IMR-90 (cell line): ENCODE measurements around the gene GNE. TPM values are rescaled to one million over a fixed set of nuclear protein-coding genes. Genes with fewer than 3 reads are reported as not detected.

Source experiments
- ATAC-seq: fragments of 200-7000 bp; cut with Tn5 transposase; 2 replicates; pipeline ENCODE4 v1.9.1; 2020; ENCODE audit warnings: low read depth, mild to moderate bottlenecking, moderate library complexity
- BruUV-seq: library from RNA; stranded (reverse); fragments of 400-500 nt; replicated peaks from 2 replicates; lab custom pipeline; 2021; lab: Mats Ljungman, UMichigan
- CTCF ChIA-PET: fragments of 300-600 bp; formaldehyde crosslinking; extraction: SDS; loops from one replicate; lab custom pipeline; 2021; ENCODE audit warnings: antibody characterized with exemption; lab: Yijun Ruan, JAX
- POLR2A ChIA-PET: fragments of 300-600 bp; sonication (Branson Sonifier 250); formaldehyde crosslinking; loops from one replicate; lab custom pipeline; 2022; ENCODE audit warnings: antibody characterized with exemption; ENCODE audit not compliant: unreplicated experiment; lab: Charles Lee
- DNase-seq: peaks from one replicate; pipeline ENCODE4 v3.0.0; 2013
- H2AFZ ChIP-seq: replicated peaks from 2 replicates; pipeline ENCODE3; 2013; ENCODE audit warnings: low read length, mild to moderate bottlenecking; ENCODE audit not compliant: poor library complexity
- H2AK5ac ChIP-seq: 2 replicates; pipeline ENCODE4 v1.6.1; 2013; ENCODE audit warnings: low read depth, low read length, inconsistent platforms
- H2AK9ac ChIP-seq: replicated peaks from 2 replicates; pipeline ENCODE3; 2013; ENCODE audit warnings: mild to moderate bottlenecking, low read depth, low read length, moderate library complexity; ENCODE audit not compliant: poor library complexity
- H2BK120ac ChIP-seq: 2 replicates; pipeline ENCODE4 v1.6.1; 2013; ENCODE audit warnings: low read depth, low read length, inconsistent platforms
- H2BK15ac ChIP-seq: 3 replicates; pipeline ENCODE4 v1.6.1; 2013; ENCODE audit warnings: low read depth, low read length, inconsistent platforms
- H2BK20ac ChIP-seq: 2 replicates; pipeline ENCODE4 v1.6.1; 2013; ENCODE audit warnings: low read depth, mild to moderate bottlenecking, inconsistent platforms, low read length, moderate library complexity
- H2BK5ac ChIP-seq: 2 replicates; pipeline ENCODE4 v1.6.1; 2013; ENCODE audit warnings: mild to moderate bottlenecking, low read depth, low read length, inconsistent platforms; ENCODE audit not compliant: poor library complexity, severe bottlenecking
- H3K14ac ChIP-seq: replicated peaks from 2 replicates; pipeline ENCODE4 v1.6.1; 2013; ENCODE audit warnings: low read depth, low read length, inconsistent platforms
- H3K18ac ChIP-seq: 2 replicates; pipeline ENCODE4 v1.6.1; 2013; ENCODE audit warnings: low read depth, low read length, control low read depth
- H3K23ac ChIP-seq: 2 replicates; pipeline ENCODE4 v1.6.1; 2013; ENCODE audit warnings: low read depth, low read length, inconsistent platforms
- H3K27ac ChIP-seq: 2 replicates; pipeline ENCODE4 v1.5.1; 2013; ENCODE audit warnings: mild to moderate bottlenecking, control low read depth, low read length; ENCODE audit not compliant: insufficient read depth
- H3K27me3 ChIP-seq: 2 replicates; pipeline ENCODE4 v1.6.1; 2013; ENCODE audit warnings: low read length; ENCODE audit not compliant: control insufficient read depth, insufficient read depth
- H3K36me3 ChIP-seq: 2 replicates; pipeline ENCODE4 v1.6.1; 2013; ENCODE audit warnings: low read length, mixed read lengths; ENCODE audit not compliant: control insufficient read depth, insufficient read depth
- H3K4ac ChIP-seq: 2 replicates; pipeline ENCODE4 v1.6.1; 2013; ENCODE audit warnings: low read depth, low read length, inconsistent platforms
- H3K4me1 ChIP-seq: 2 replicates; pipeline ENCODE4 v1.6.1; 2013; ENCODE audit warnings: low read length, mixed read lengths; ENCODE audit not compliant: control insufficient read depth, insufficient read depth
- H3K4me2 ChIP-seq: 2 replicates; pipeline ENCODE4 v1.6.1; 2013; ENCODE audit warnings: low read depth, mild to moderate bottlenecking, control low read depth, low read length, moderate library complexity
- H3K4me3 ChIP-seq: 2 replicates; pipeline ENCODE4 v1.5.1; 2013; ENCODE audit warnings: low read depth, mild to moderate bottlenecking, control low read depth, low read length, moderate library complexity; ENCODE audit not compliant: insufficient read depth
- H3K56ac ChIP-seq: 2 replicates; pipeline ENCODE4 v1.6.1; 2013; ENCODE audit warnings: low read length, inconsistent platforms; ENCODE audit not compliant: insufficient read depth; ENCODE audit errors: extremely low read depth
- H3K79me1 ChIP-seq, 2 experiments: 2 replicates each; pipeline ENCODE4 v1.6.1; 2013; ENCODE audit warnings: low read length in 2 of 2, inconsistent platforms in 1 of 2, low read depth in 1 of 2
- H3K9ac ChIP-seq: 2 replicates; pipeline ENCODE4 v1.6.1; 2013; ENCODE audit warnings: low read depth, low read length, control low read depth
- H3K9me1 ChIP-seq: 2 replicates; pipeline ENCODE4 v1.6.1; 2013; ENCODE audit warnings: low read length, inconsistent platforms; ENCODE audit not compliant: insufficient read depth
- H3K9me3 ChIP-seq: 2 replicates; pipeline ENCODE4 v1.6.1; 2013; ENCODE audit warnings: low read length; ENCODE audit not compliant: control insufficient read depth, insufficient read depth
- H4K20me1 ChIP-seq: 2 replicates; pipeline ENCODE4 v1.6.1; 2013; ENCODE audit warnings: low read length, inconsistent platforms; ENCODE audit not compliant: insufficient read depth
- H4K5ac ChIP-seq: 2 replicates; pipeline ENCODE4 v1.6.1; 2013; ENCODE audit warnings: mild to moderate bottlenecking, low read depth, low read length, control low read depth
- H4K8ac ChIP-seq, 2 experiments: 2 replicates each; pipeline ENCODE4 v1.6.1; 2013; ENCODE audit warnings: low read depth in 2 of 2, low read length in 2 of 2, control low read depth in 1 of 2, inconsistent platforms in 1 of 2
- H4K91ac ChIP-seq: 2 replicates; pipeline ENCODE4 v1.6.1; 2013; ENCODE audit warnings: low read depth, low read length, inconsistent platforms; ENCODE audit not compliant: insufficient read depth
- BHLHE40 ChIP-seq: fragments of 150-350 bp; IDR thresholded peaks from 2 replicates; pipeline ENCODE4 v1.6.1; 2016; ENCODE audit warnings: mild to moderate bottlenecking, low read depth, low read length
- CEBPB ChIP-seq: IDR thresholded peaks from 2 replicates; pipeline ENCODE4 v1.6.1; 2012; ENCODE audit warnings: low read depth, low read length, improper control_type of control experiment
- CHD1 ChIP-seq: IDR thresholded peaks from 2 replicates; pipeline ENCODE4 v1.6.1; 2012; ENCODE audit warnings: low read depth, low read length, improper control_type of control experiment
- MAFK ChIP-seq: IDR thresholded peaks from 2 replicates; pipeline ENCODE4 v1.6.1; 2012; ENCODE audit warnings: low read depth, low read length, improper control_type of control experiment
- MAZ ChIP-seq: IDR thresholded peaks from 2 replicates; pipeline ENCODE4 v1.6.1; 2012; ENCODE audit warnings: low read depth, mild to moderate bottlenecking, low read length, improper control_type of control experiment, moderate library complexity, borderline replicate concordance
- MXI1 ChIP-seq: IDR thresholded peaks from 2 replicates; pipeline ENCODE4 v1.6.1; 2012; ENCODE audit warnings: low read depth, mild to moderate bottlenecking, low read length, moderate library complexity, borderline replicate concordance
- NFE2L2 ChIP-seq: fragments of 150-350 bp; IDR thresholded peaks from 2 replicates; pipeline ENCODE4 v1.6.1; 2016; ENCODE audit warnings: low read depth, mild to moderate bottlenecking, low read length
- POLR2A ChIP-seq: IDR thresholded peaks from 2 replicates; pipeline ENCODE4 v1.6.1; 2012; ENCODE audit warnings: mild to moderate bottlenecking, low read depth, low read length
- RAD21 ChIP-seq: IDR thresholded peaks from 2 replicates; pipeline ENCODE4 v1.6.1; 2012; ENCODE audit warnings: low read length, improper control_type of control experiment
- RCOR1 ChIP-seq: IDR thresholded peaks from 2 replicates; pipeline ENCODE4 v1.6.1; 2012; ENCODE audit warnings: mild to moderate bottlenecking, low read length, improper control_type of control experiment; ENCODE audit not compliant: insufficient replicate concordance
- RFX5 ChIP-seq: IDR thresholded peaks from 2 replicates; pipeline ENCODE4 v1.8.0; 2012; ENCODE audit warnings: low read depth, mild to moderate bottlenecking, low read length, moderate library complexity
- SMC3 ChIP-seq: fragments of 150-350 bp; IDR thresholded peaks from 2 replicates; pipeline ENCODE4 v1.6.1; 2016; ENCODE audit warnings: low read depth, mild to moderate bottlenecking, antibody characterized with exemption, low read length, moderate library complexity
- WGBS, 2 experiments: methylation state at CpG; one replicate each; pipeline versions ENCODE4 v1.1.5 to v1.1.7; 2013; ENCODE audit warnings: missing lambda C conversion rate in 2 of 2; ENCODE audit not compliant: insufficient read length in 1 of 2; ENCODE audit errors: extremely low coverage in 2 of 2; 5-methylcytosine and 5-hydroxymethylcytosine counted together
- dilution Hi-C: fragments of 300-500 bp; cut with HindIII; formaldehyde crosslinking; loops from one replicate; pipeline ENCODE4 v1.14.3; 2018; ENCODE audit warnings: low sequenced_read_pairs; ENCODE audit not compliant: unreplicated experiment
- in situ Hi-C: fragments of 300-500 bp; cut with MboI; formaldehyde crosslinking; loops from 3 replicates; pipeline ENCODE4 v1.14.3; 2019; ENCODE audit warnings: low sequenced_read_pairs, inconsistent platforms, mixed read lengths
- intact Hi-C: fragments of 100-400 bp; cut with micrococcal nuclease; formaldehyde crosslinking; loops from 2 replicates; pipeline ENCODE4 v1.10.0; 2022
- polyA plus RNA-seq, 3 experiments: library from polyadenylated mRNA; depleted of rRNA; stranded (reverse); fragments of >200 nt; gene quantifications; 2 replicates each; pipeline ENCODE4 v1.2.3, GENCODE V29; 2012; ENCODE audit warnings: low replicate concordance in 1 of 3
- total RNA-seq: library from RNA; depleted of rRNA; stranded (reverse); fragments of >200 nt; gene quantifications from 2 replicates; pipeline ENCODE4 v1.2.3, GENCODE V29; 2012
- TF ChIP-seq, protein P1 (sequence below): conservative IDR thresholded peaks from 2 replicates; pipeline ENCODE4 v1.5.1; 2012; ENCODE audit warnings: mild to moderate bottlenecking, low read depth, low read length, improper control_type of control experiment
- TF ChIP-seq, protein P2 (sequence below): fragments of 150-350 bp; IDR thresholded peaks from 2 replicates; pipeline ENCODE4 v1.6.1; 2017; ENCODE audit warnings: mild to moderate bottlenecking, antibody characterized with exemption, low read length, low read depth

The GNE gene
- total and polyA plus RNA-seq, 2 of the 4 experiments (the other 2 are of a cell fraction), result 11.7 to 34.1 TPM

- Histone ChIP-seq H2BK120ac (peak within 1 kb of the TSS; percentile 93), H3K18ac (peak within 1 kb of the TSS; percentile 95), H3K4me1 (peaks cover 15% of the 10 kb centered on the region), H4K5ac (peak within 1 kb of the TSS; percentile 96), H3K9me3 (no peaks in the 10 kb centered on the region), H3K9me1 (peaks cover 21% of the 10 kb centered on the region), H3K27me3 (no peaks in the 10 kb centered on the region), H4K20me1 (peaks cover 43% of the 10 kb centered on the region), H4K8ac (peak within 1 kb of the TSS; percentile 65 to 99), H3K9ac (peak within 1 kb of the TSS; percentile 95), H2AK5ac (peak within 1 kb of the TSS; percentile 85), H3K14ac (peak within 1 kb of the TSS; percentile 99), H3K23ac (peak within 1 kb of the TSS; percentile 99), H3K4me2 (peak within 1 kb of the TSS; percentile 99), H4K91ac (peak within 1 kb of the TSS; percentile 88), H2BK15ac (peak within 1 kb of the TSS; percentile 67; the same call in 1 of the 3 replicates), H3K4me3 (peak within 1 kb of the TSS; percentile 74), H2BK5ac (peak within 1 kb of the TSS; percentile 96), H3K79me1 (peaks cover 3 to 48% of the 10 kb centered on the region in 2 experiments; a peak in 2 of 4 replicates), H3K56ac (peak within 1 kb of the TSS; percentile 84), H3K36me3 (peaks cover 2% of the 10 kb centered on the region; the same call in 1 of the 2 replicates), H2BK20ac (peak within 1 kb of the TSS; percentile 85; the same call in 1 of the 2 replicates), H3K4ac (peak within 1 kb of the TSS; percentile 99), H3K27ac (peak within 1 kb of the TSS; percentile 93), H2AFZ (peak within 1 kb of the TSS; percentile 93), H2AK9ac (peak within 1 kb of the TSS; percentile 98)
- BruUV-seq, result no TSS peak
- ATAC-seq (peak; percentile 93), DNase-seq (peak; percentile 99)
- in situ Hi-C loops (no loop called here), dilution Hi-C loops (no loop called here), intact Hi-C loops (loop anchor here (2.0 to 5.0 kb wide), 3 partner anchors 54 to 137 kb away; partner anchors contain the start of gene GLIPR2)
- CTCF ChIA-PET, result interaction anchor here (0.6 to 2.1 kb wide), 9 partner anchors 10 to 279 kb away, joined by 3 to 6 read pairs (median 3); no protein-coding TSS in a partner anchor
- 1% methylated on average over 20 of the region's 68 CpGs; no CpG with 5 or more reads in 1 of the 2 experiments for WGBS, 2 experiments
- POLR2A ChIA-PET, result interaction anchor here (0.6 to 0.9 kb wide), 2 partner anchors 17 to 81 kb away, joined by 4 to 7 read pairs; no protein-coding TSS in a partner anchor
- no peak for TF ChIP-seq CHD1
- peak; percentile 25; the same call in 1 of the 2 replicates for TF ChIP-seq RAD21
- no peak for TF ChIP-seq RFX5
- TF ChIP-seq MAFK, result no peak
- no peak for TF ChIP-seq NFE2L2
- TF ChIP-seq CEBPB, result no peak
- TF ChIP-seq SMC3, result peak; percentile 30; the same call in 1 of the 2 replicates
- TF ChIP-seq, protein P1, sequence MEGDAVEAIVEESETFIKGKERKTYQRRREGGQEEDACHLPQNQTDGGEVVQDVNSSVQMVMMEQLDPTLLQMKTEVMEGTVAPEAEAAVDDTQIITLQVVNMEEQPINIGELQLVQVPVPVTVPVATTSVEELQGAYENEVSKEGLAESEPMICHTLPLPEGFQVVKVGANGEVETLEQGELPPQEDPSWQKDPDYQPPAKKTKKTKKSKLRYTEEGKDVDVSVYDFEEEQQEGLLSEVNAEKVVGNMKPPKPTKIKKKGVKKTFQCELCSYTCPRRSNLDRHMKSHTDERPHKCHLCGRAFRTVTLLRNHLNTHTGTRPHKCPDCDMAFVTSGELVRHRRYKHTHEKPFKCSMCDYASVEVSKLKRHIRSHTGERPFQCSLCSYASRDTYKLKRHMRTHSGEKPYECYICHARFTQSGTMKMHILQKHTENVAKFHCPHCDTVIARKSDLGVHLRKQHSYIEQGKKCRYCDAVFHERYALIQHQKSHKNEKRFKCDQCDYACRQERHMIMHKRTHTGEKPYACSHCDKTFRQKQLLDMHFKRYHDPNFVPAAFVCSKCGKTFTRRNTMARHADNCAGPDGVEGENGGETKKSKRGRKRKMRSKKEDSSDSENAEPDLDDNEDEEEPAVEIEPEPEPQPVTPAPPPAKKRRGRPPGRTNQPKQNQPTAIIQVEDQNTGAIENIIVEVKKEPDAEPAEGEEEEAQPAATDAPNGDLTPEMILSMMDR, result peak; percentile 60
- TF ChIP-seq MXI1, result peak; percentile 68; the same call in 1 of the 2 replicates
- TF ChIP-seq, protein P2, sequence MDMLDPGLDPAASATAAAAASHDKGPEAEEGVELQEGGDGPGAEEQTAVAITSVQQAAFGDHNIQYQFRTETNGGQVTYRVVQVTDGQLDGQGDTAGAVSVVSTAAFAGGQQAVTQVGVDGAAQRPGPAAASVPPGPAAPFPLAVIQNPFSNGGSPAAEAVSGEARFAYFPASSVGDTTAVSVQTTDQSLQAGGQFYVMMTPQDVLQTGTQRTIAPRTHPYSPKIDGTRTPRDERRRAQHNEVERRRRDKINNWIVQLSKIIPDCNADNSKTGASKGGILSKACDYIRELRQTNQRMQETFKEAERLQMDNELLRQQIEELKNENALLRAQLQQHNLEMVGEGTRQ, result peak; percentile 78
- TF ChIP-seq RCOR1, result no peak
- TF ChIP-seq MAZ, result peak; percentile 84; the same call in 1 of the 2 replicates
- TF ChIP-seq BHLHE40, result peak; percentile 72; the same call in 1 of the 2 replicates
- peak; percentile 99 for TF ChIP-seq POLR2A
Observed at GRCh38 chr9:36190388-36191289, 67.6 kb downstream of the GNE start, which contains the start of gene CLTA. TSS of gene CLTA (plus strand) at chr9:36190921. CDS start at chr9:36191057, 136 bp downstream.
